GM18858 (cell line): Measurements from ENCODE around the gene ADRM1.

Source experiments
- ATAC-seq: cut with Tn5 transposase; IDR thresholded peaks from one replicate; pipeline ENCODE4 v1.9.1; 2021; ENCODE audit not compliant: unreplicated experiment

ADRM1 gene

GRCh38 chr20:62296724-62297448 is 5.9 kb upstream of the ADRM1 start:
- no peak for ATAC-seq

- ATAC-seq: no peak
These were observed 5.2 kb upstream of the ADRM1 start for GRCh38 chr20:62297449-62298227.

- no peak for ATAC-seq
These were observed 4.1 kb upstream of the ADRM1 start for GRCh38 chr20:62298577-62299249.

GRCh38 chr20:62299666-62300236 is 3.0 kb upstream of the ADRM1 start:
- ATAC-seq: no peak

GRCh38 chr20:62300319-62300718 is 2.5 kb upstream of the ADRM1 start:
- ATAC-seq: no peak

GRCh38 chr20:62301111-62301668 is 1.6 kb upstream of the ADRM1 start:
- no peak for ATAC-seq

- peak; percentile 27 for ATAC-seq
These were observed 940 bp upstream of the ADRM1 start for GRCh38 chr20:62301773-62302340.

GRCh38 chr20:62303062-62303339 is 204 bp downstream of the ADRM1 start:
- no peak for ATAC-seq

- ATAC-seq: no peak
These were observed 786 bp downstream of the ADRM1 start for GRCh38 chr20:62303340-62304226.

- ATAC-seq: no peak
These were observed 1.7 kb downstream of the ADRM1 start for GRCh38 chr20:62304331-62305148.

- no peak for ATAC-seq
These were observed 2.5 kb downstream of the ADRM1 start for GRCh38 chr20:62305149-62305764.

GRCh38 chr20:62305765-62306413 is 3.1 kb downstream of the ADRM1 start:
- no peak for ATAC-seq

GRCh38 chr20:62306414-62307187 is 3.8 kb downstream of the ADRM1 start:
- no peak for ATAC-seq

- no peak for ATAC-seq
These were observed 4.7 kb downstream of the ADRM1 start for GRCh38 chr20:62307226-62308101.

GRCh38 chr20:62308102-62308822 is 5.5 kb downstream of the ADRM1 start:
- no peak for ATAC-seq
